H1 (cell line): Measurements from ENCODE around the gene SLC37A3. TPM values are rescaled to one million over a fixed set of nuclear protein-coding genes. Genes with fewer than 3 reads are reported as not detected.
"Not testable (repeated sequence)": the region's sequence is repeated elsewhere in the genome, so short reads cannot be mapped to it uniquely, and the experiment has no call there.

Experiments
- CTCF ChIA-PET: fragments of 300-600 bp; sonication (Branson Sonifier 250); formaldehyde crosslinking; loops from one replicate; lab custom pipeline; 2021; ENCODE audit not compliant: partially characterized antibody; lab: Charles Lee
- POLR2A ChIA-PET: fragments of 300-600 bp; sonication (Branson Sonifier 250); formaldehyde crosslinking; loops from one replicate; lab custom pipeline; 2021; ENCODE audit warnings: inconsistent platforms; ENCODE audit not compliant: partially characterized antibody; lab: Charles Lee
- DNase-seq, 2 experiments: peaks; one replicate each; pipeline versions ENCODE4 v3.0.0 to v3.0.0-alpha.2; 2010 to 2022; ENCODE audit warnings: low spot score in 2 of 2, low read depth in 1 of 2, mixed read lengths in 1 of 2
- FAIRE-seq: peaks from 2 replicates; lab custom pipeline; 2011; peaks lifted over from hg19 to GRCh38; lab: Jason Lieb, UNC
- H2AFZ ChIP-seq: 2 replicates; pipeline ENCODE4 v1.8.1; 2012; ENCODE audit warnings: low read length, inconsistent platforms
- H2AK5ac ChIP-seq: 2 replicates; pipeline ENCODE4 v1.6.1; 2013; ENCODE audit warnings: low read depth, low read length
- H2BK120ac ChIP-seq: replicated peaks from 2 replicates; pipeline ENCODE3; 2013; ENCODE audit warnings: low read depth, low read length, inconsistent platforms
- H2BK12ac ChIP-seq: 2 replicates; pipeline ENCODE4 v1.6.1; 2013; ENCODE audit warnings: low read depth, low read length
- H2BK15ac ChIP-seq: 2 replicates; pipeline ENCODE4 v1.6.1; 2013; ENCODE audit warnings: low read length
- H2BK20ac ChIP-seq: 2 replicates; pipeline ENCODE4 v1.6.1; 2013; ENCODE audit warnings: low read length
- H2BK5ac ChIP-seq: 2 replicates; pipeline ENCODE4 v1.6.1; 2013; ENCODE audit warnings: low read depth, low read length
- H3K14ac ChIP-seq: 2 replicates; pipeline ENCODE4 v1.6.1; 2013; ENCODE audit warnings: inconsistent platforms; ENCODE audit not compliant: insufficient read length
- H3K18ac ChIP-seq: 2 replicates; pipeline ENCODE4 v1.6.1; 2013; ENCODE audit warnings: low read length; ENCODE audit errors: extremely low read depth
- H3K23ac ChIP-seq: 2 replicates; pipeline ENCODE4 v1.6.1; 2013; ENCODE audit warnings: inconsistent platforms; ENCODE audit not compliant: insufficient read length
- H3K23me2 ChIP-seq: 2 replicates; pipeline ENCODE4 v1.6.1; 2013; ENCODE audit warnings: low read depth, low read length
- H3K27ac ChIP-seq: 2 replicates; pipeline ENCODE4 v1.6.1; 2011; ENCODE audit warnings: low read depth, low read length, inconsistent platforms
- H3K27me3 ChIP-seq, 4 experiments: replicated peaks in 1 of 4; 1 replicate in 1 of 4; 2 replicates in 3 of 4; pipeline versions ENCODE4 v1.6.1 to v1.8.1; 2011 to 2013; ENCODE audit warnings: low read length in 3 of 4, mild to moderate bottlenecking in 3 of 4, inconsistent platforms in 2 of 4, mixed read lengths in 2 of 4, moderate library complexity in 1 of 4; ENCODE audit not compliant: control insufficient read depth in 3 of 4, insufficient read depth in 3 of 4; ENCODE audit errors: extremely low read depth in 1 of 4
- H3K36me3 ChIP-seq, 4 experiments: 2 replicates each; pipeline versions ENCODE4 v1.6.1 to v1.8.1; 2011 to 2013; ENCODE audit warnings: mild to moderate bottlenecking in 4 of 4, low read length in 3 of 4, moderate library complexity in 2 of 4, control low read depth in 1 of 4, inconsistent platforms in 1 of 4; ENCODE audit not compliant: insufficient read depth in 4 of 4, control insufficient read depth in 2 of 4
- H3K4ac ChIP-seq: replicated peaks from 2 replicates; pipeline ENCODE3; 2013; ENCODE audit warnings: low read length, low read depth, mixed read lengths, inconsistent platforms; ENCODE audit not compliant: insufficient read length
- H3K4me1 ChIP-seq, 4 experiments: replicated peaks in 1 of 4; 1 replicate in 1 of 4; 2 replicates in 3 of 4; pipeline versions ENCODE4 v1.6.1 to v1.8.1; 2011 to 2013; ENCODE audit warnings: low read length in 3 of 4, inconsistent platforms in 2 of 4, mixed read lengths in 1 of 4; ENCODE audit not compliant: insufficient read depth in 4 of 4, control insufficient read depth in 3 of 4
- H3K4me2 ChIP-seq, 2 experiments: 2 replicates each; pipeline versions ENCODE4 v1.6.1 to v1.8.1; 2011 to 2013; ENCODE audit warnings: low read depth in 2 of 2, low read length in 2 of 2, control low read depth in 1 of 2, inconsistent platforms in 1 of 2, mild to moderate bottlenecking in 1 of 2; ENCODE audit not compliant: insufficient read depth in 1 of 2
- H3K4me3 ChIP-seq, 4 experiments: fragments of 200-600, 300-600 bp in 1 of 4; sonication (generic), shearing (Covaris generic), sonication (Bioruptor Twin) in 1 of 4; 2 replicates each; pipeline versions ENCODE4 v1.5.1 to v1.8.1; 2011 to 2016; ENCODE audit warnings: low read length in 4 of 4, low read depth in 3 of 4, control low read depth in 2 of 4, inconsistent platforms in 2 of 4, mild to moderate bottlenecking in 2 of 4, mixed read lengths in 1 of 4, moderate library complexity in 1 of 4; ENCODE audit not compliant: insufficient read depth in 2 of 4; ENCODE audit errors: extremely low read depth in 1 of 4
- H3K56ac ChIP-seq: replicated peaks from 2 replicates; pipeline ENCODE3; 2013; ENCODE audit warnings: low read depth, mild to moderate bottlenecking, mixed read lengths, low read length, inconsistent platforms; ENCODE audit not compliant: insufficient read length
- H3K79me1 ChIP-seq: 2 replicates; pipeline ENCODE4 v1.6.1; 2013; ENCODE audit warnings: low read depth, low read length, control low read depth
- H3K79me2 ChIP-seq, 2 experiments: 2 replicates each; pipeline versions ENCODE4 v1.6.1 to v1.8.1; 2012 to 2013; ENCODE audit warnings: low read length in 2 of 2, mild to moderate bottlenecking in 2 of 2, inconsistent platforms in 1 of 2; ENCODE audit not compliant: insufficient read depth in 2 of 2, control insufficient read depth in 1 of 2
- H3K9ac ChIP-seq, 4 experiments: replicated peaks in 1 of 4; 1 replicate in 1 of 4; 2 replicates in 3 of 4; pipeline versions ENCODE4 v1.6.1 to v1.8.1; 2011 to 2013; ENCODE audit warnings: low read depth in 3 of 4, low read length in 3 of 4, control low read depth in 2 of 4, mild to moderate bottlenecking in 2 of 4, moderate library complexity in 2 of 4, inconsistent platforms in 1 of 4; ENCODE audit errors: extremely low read depth in 1 of 4
- H3K9me3 ChIP-seq, 2 experiments: 2 replicates each; pipeline versions ENCODE4 v1.6.1 to v1.8.1; 2012 to 2013; ENCODE audit warnings: mild to moderate bottlenecking in 2 of 2, moderate library complexity in 2 of 2, control low read depth in 1 of 2, inconsistent platforms in 1 of 2, low read depth in 1 of 2, low read length in 1 of 2, mixed read lengths in 1 of 2; ENCODE audit not compliant: insufficient read depth in 2 of 2
- H4K20me1 ChIP-seq, 2 experiments: replicated peaks in 1 of 2; 2 replicates each; pipeline versions ENCODE3 to v1.8.1; 2011 to 2013; ENCODE audit warnings: inconsistent platforms in 2 of 2, low read length in 2 of 2, mild to moderate bottlenecking in 1 of 2; ENCODE audit not compliant: insufficient read depth in 2 of 2, control insufficient read depth in 1 of 2
- H4K5ac ChIP-seq: 2 replicates; pipeline ENCODE4 v1.6.1; 2013; ENCODE audit warnings: low read length, low read depth, mixed read lengths, inconsistent platforms; ENCODE audit not compliant: insufficient read length
- H4K8ac ChIP-seq: 2 replicates; pipeline ENCODE4 v1.8.0; 2013; ENCODE audit warnings: mild to moderate bottlenecking, moderate library complexity, low read length, inconsistent platforms; ENCODE audit not compliant: insufficient read depth; ENCODE audit errors: extremely low read depth
- H4K91ac ChIP-seq: replicated peaks from 2 replicates; pipeline ENCODE3; 2013; ENCODE audit warnings: low read length, mixed read lengths, inconsistent platforms; ENCODE audit not compliant: insufficient read length
- WGBS, 2 experiments: shearing (Covaris generic) in 1 of 2; methylation state at CpG; one replicate each; pipeline versions ENCODE4 v1.1.6 to v1.1.7; 2013 to 2015; ENCODE audit warnings: low lambda C conversion rate in 2 of 2, mixed read lengths in 2 of 2, inconsistent platforms in 1 of 2, low coverage in 1 of 2, missing lambda C conversion rate in 1 of 2; ENCODE audit not compliant: insufficient replicate concordance in 2 of 2, insufficient coverage in 1 of 2, insufficient read length in 1 of 2; ENCODE audit errors: extremely low coverage in 1 of 2, missing lambda C conversion rate in 1 of 2; 5-methylcytosine and 5-hydroxymethylcytosine counted together
- polyA plus RNA-seq, 7 experiments: library from polyadenylated mRNA; depleted of rRNA in 3 of 7; stranded (reverse) in 5 of 7; unstranded in 2 of 7; fragments of >200 nt in 5 of 7; fragments of 200-250 nt in 2 of 7; gene quantifications; 1 replicate in 5 of 7; 2 replicates in 1 of 7; 4 replicates in 1 of 7; pipeline versions ENCODE4 v1.2.1 to v1.2.3, GENCODE V29; 2011 to 2013; ENCODE audit warnings: missing spikeins in 2 of 7, mixed read lengths in 2 of 7
- total RNA-seq: library from RNA; stranded (reverse); fragmentation: NEBNext Ultra II Directional; extraction: Animal tissue kit (Norgen Biotek cat#: 25700); gene quantifications from 2 replicates; pipeline ENCODE4 v1.2.1, GENCODE V29; 2021

SLC37A3 gene
- total and polyA plus RNA-seq, 2 of the 8 experiments (the other 6 are each of a cell fraction or from before 2014, with no cell fraction given): 58.2 to 71.0 TPM

DNA sequence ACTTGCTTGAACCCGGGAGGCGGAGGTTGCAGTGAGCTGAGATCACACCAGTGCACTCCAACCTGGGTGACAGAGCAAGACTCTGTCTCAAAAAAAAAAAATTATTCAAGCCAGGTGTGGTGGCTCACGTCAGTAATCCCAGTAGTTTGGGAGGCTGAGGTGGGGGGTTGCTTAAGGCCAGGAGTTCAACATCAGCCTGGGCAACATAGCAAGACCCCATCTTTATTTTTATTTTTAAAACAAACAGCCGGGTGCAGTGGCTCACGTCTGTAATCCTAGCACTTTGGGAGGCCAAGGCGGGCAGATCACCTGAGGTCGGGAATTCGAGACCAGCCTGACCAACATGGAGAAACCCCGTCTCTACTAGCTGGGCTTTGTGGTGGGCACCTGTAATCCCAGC lies 17.5 kb upstream of the SLC37A3 start:
- H3K27me3 ChIP-seq, H4K8ac ChIP-seq, H4K20me1 ChIP-seq, H3K4ac ChIP-seq, H4K91ac ChIP-seq, DNase-seq, H3K79me1 ChIP-seq, H3K36me3 ChIP-seq, H2BK15ac ChIP-seq, H2BK20ac ChIP-seq, FAIRE-seq, H3K9me3 ChIP-seq, H3K23me2 ChIP-seq, H3K18ac ChIP-seq, H3K9ac ChIP-seq, H3K4me2 ChIP-seq, H3K4me1 ChIP-seq, H2BK120ac ChIP-seq, H3K56ac ChIP-seq, H3K79me2 ChIP-seq, POLR2A ChIA-PET, H4K5ac ChIP-seq, H3K27ac ChIP-seq, H3K23ac ChIP-seq, H2AK5ac ChIP-seq, H2BK12ac ChIP-seq, H3K4me3 ChIP-seq, H2BK5ac ChIP-seq, H2AFZ ChIP-seq, H3K14ac ChIP-seq: not testable (repeated sequence)
- WGBS, 2 experiments: 91% methylated on average over 9 of the region's 9 CpGs; no CpG with 5 or more reads in 1 of the 2 experiments
- CTCF ChIA-PET: interaction anchor here (1.2 to 1.3 kb wide), 4 partner anchors 12 to 36 kb away, joined by 3 to 5 read pairs (median 3); no protein-coding TSS in a partner anchor
